HG02884 (cell line): Measurements from ENCODE around the gene NRARP.

Source experiments
- ATAC-seq: cut with Tn5 transposase; IDR thresholded peaks from one replicate; pipeline ENCODE4 v1.9.1; 2021; ENCODE audit warnings: mild to moderate bottlenecking, moderate library complexity; ENCODE audit not compliant: unreplicated experiment

NRARP gene

GRCh38 chr9:137323531-137324331 lies 21.7 kb upstream of the NRARP start:
- ATAC-seq, result no peak

- no peak for ATAC-seq
Measured at GRCh38 chr9:137321726-137322361, 19.8 kb upstream of the NRARP start.

GRCh38 chr9:137320555-137321384 lies 18.7 kb upstream of the NRARP start:
- ATAC-seq, result no peak

GRCh38 chr9:137319739-137320551 lies 17.9 kb upstream of the NRARP start:
- ATAC-seq, result no peak

- no peak for ATAC-seq
Measured at GRCh38 chr9:137319011-137319738, 17.1 kb upstream of the NRARP start.

GRCh38 chr9:137318602-137319001 lies 16.5 kb upstream of the NRARP start:
- no peak for ATAC-seq

GRCh38 chr9:137317718-137318511 lies 15.8 kb upstream of the NRARP start:
- ATAC-seq, result no peak

GRCh38 chr9:137317021-137317717 lies 15.1 kb upstream of the NRARP start:
- no peak for ATAC-seq

- no peak for ATAC-seq
Measured at GRCh38 chr9:137316012-137316981, 14.2 kb upstream of the NRARP start.

- no peak for ATAC-seq
Measured at GRCh38 chr9:137315581-137316011, 13.5 kb upstream of the NRARP start.

- no peak for ATAC-seq
Measured at GRCh38 chr9:137314561-137315560, 12.8 kb upstream of the NRARP start.

- no peak for ATAC-seq
Measured at GRCh38 chr9:137313956-137314560, 12.0 kb upstream of the NRARP start.

GRCh38 chr9:137313326-137313936 lies 11.4 kb upstream of the NRARP start:
- no peak for ATAC-seq

- ATAC-seq, result no peak
Measured at GRCh38 chr9:137312852-137313325, 10.8 kb upstream of the NRARP start.
